Measurements from ENCODE around the gene BUB1B.

Gene BUB1B

DNA sequence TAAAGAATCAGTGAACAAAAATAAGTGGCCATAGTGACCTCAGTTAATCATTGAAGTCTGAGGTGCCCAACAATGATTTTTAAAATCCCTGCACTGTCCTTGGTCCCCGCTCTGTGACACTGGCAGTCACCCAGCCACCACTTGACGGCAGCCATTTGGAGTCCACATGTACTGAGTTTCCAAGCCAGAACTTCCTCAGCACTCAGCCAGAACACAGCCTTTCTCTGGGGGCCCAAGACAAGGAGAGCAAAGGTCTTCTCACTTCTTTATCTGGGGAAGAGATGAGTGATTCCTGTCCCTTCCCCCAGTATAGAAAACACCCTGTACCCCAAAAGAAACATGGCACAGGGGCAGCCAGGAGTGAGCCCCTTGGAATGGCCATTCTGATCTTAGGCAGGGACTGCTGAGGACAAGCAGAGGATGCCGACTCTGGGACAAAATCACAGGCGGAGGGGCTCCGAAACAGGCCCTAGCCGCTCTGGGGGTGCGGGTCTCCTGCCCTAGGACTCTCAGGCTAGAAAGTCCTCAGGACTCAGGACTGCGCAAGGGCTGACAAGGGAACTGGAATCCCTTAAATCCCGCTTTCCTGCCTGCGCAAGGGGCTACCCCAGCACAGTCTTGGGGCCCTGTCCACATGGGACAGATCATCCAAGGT, 90.7 kb downstream of the BUB1B start:
- no peaks in the 10 kb centered on the region for H3K36me3 ChIP-seq (ENCODE audit: insufficient read depth)
- H3K79me2 ChIP-seq (ENCODE audit: insufficient read depth, low read depth), result no peaks in the 10 kb centered on the region
- H3K27me3 ChIP-seq (ENCODE audit: insufficient read depth, low read depth), result no peaks in the 10 kb centered on the region; the same call in none of the 2 replicates
- no peak for TF ChIP-seq CTCF (conservative IDR thresholded peaks at IDR 0.05; ENCODE audit: low read depth, low read length)
- no peak overlapping the region for H3K4me2 ChIP-seq
- no peak overlapping the region for H3K27ac ChIP-seq
- no peaks in the 10 kb centered on the region for H4K20me1 ChIP-seq (ENCODE audit: insufficient read depth)
- H3K4me3 ChIP-seq (IDR thresholded peaks at IDR 0.05; ENCODE audit: insufficient read depth, low read depth, low read length), result no peak overlapping the region
- no peak overlapping the region for H2AFZ ChIP-seq (ENCODE audit: low read depth)
- H3K9ac ChIP-seq, result no peak overlapping the region
- H3K4me1 ChIP-seq (ENCODE audit: low read depth, poor library complexity, severe bottlenecking), result no peaks in the 10 kb centered on the region

DNA sequence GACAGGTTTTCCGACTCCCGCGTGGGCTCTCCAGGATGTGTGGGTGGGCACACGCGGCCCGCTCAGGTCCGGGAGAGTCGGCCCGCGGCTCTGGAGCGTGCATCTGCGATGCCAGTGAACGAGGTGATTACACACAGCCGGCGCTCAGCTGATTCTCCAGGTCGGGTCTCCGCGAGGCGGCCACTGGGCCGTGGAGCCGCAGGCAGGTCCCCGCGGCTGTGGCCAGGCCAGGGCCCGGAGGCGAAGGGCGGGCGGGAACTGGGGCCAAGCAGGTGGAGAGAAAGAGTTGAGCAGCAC, 91.2 kb downstream of the BUB1B start:
- Histone ChIP-seq H3K79me2 (ENCODE audit: insufficient read depth, low read depth) (no peaks in the 10 kb centered on the region), H3K36me3 (ENCODE audit: insufficient read depth) (no peaks in the 10 kb centered on the region), H3K27me3 (ENCODE audit: insufficient read depth, low read depth) (no peaks in the 10 kb centered on the region; the same call in none of the 2 replicates), H3K27ac (no peak overlapping the region), H4K20me1 (ENCODE audit: insufficient read depth) (no peaks in the 10 kb centered on the region), H2AFZ (ENCODE audit: low read depth) (no peak overlapping the region), H3K4me2 (no peak overlapping the region), H3K9ac (no peak overlapping the region), H3K4me3 (IDR thresholded peaks at IDR 0.05; ENCODE audit: insufficient read depth, low read depth, low read length) (no peak overlapping the region), H3K4me1 (ENCODE audit: low read depth, poor library complexity, severe bottlenecking) (no peaks in the 10 kb centered on the region)
- TF ChIP-seq CTCF (conservative IDR thresholded peaks at IDR 0.05; ENCODE audit: low read depth, low read length), result no peak

DNA sequence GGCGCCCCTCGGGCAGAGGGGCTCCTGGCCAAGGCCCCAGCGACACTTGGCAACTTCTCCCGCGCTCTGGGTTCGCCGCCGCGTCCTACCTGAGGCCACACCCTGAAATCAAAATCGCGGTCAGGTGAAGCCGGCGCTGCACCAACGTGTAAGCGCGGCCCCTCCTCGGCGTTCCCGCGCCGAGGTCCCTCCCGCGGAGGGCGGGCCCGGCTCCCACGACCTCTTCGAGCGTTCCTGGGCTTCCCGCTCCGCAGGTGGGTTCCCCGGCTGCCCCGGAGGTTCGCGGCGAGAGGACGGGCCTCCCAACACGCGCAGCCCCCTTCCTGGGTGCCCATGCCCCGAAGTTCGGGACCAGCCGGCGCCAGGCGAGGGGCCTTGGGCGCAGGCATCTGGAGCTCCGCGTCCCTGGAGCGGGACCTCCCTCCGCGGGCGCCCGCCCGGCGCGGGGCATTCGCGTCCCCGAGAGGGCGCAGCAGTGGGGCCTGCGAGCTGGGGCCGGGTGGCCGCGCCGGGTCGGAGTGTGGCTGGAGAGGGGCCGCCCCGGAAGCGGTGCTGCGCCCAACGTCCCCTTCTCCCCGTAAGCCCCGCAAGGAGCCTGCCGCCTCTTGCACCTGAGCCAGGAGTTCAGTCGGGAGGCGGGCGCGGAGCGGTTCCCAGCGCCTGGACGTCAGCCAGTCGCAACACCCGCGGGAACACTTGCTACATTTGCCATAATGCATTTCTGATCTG, 91.7 kb downstream of the BUB1B start:
- Histone ChIP-seq H3K4me3 (IDR thresholded peaks at IDR 0.05; ENCODE audit: insufficient read depth, low read depth, low read length) (no peak overlapping the region), H3K4me2 (no peak overlapping the region), H2AFZ (ENCODE audit: low read depth) (no peak overlapping the region), H3K4me1 (ENCODE audit: low read depth, poor library complexity, severe bottlenecking) (no peaks in the 10 kb centered on the region), H3K27ac (no peak overlapping the region), H4K20me1 (ENCODE audit: insufficient read depth) (no peaks in the 10 kb centered on the region), H3K79me2 (ENCODE audit: insufficient read depth, low read depth) (no peaks in the 10 kb centered on the region), H3K36me3 (ENCODE audit: insufficient read depth) (no peaks in the 10 kb centered on the region), H3K9ac (no peak overlapping the region), H3K27me3 (ENCODE audit: insufficient read depth, low read depth) (no peaks in the 10 kb centered on the region; the same call in none of the 2 replicates)
- TF ChIP-seq CTCF (conservative IDR thresholded peaks at IDR 0.05; ENCODE audit: low read depth, low read length), result no peak

DNA sequence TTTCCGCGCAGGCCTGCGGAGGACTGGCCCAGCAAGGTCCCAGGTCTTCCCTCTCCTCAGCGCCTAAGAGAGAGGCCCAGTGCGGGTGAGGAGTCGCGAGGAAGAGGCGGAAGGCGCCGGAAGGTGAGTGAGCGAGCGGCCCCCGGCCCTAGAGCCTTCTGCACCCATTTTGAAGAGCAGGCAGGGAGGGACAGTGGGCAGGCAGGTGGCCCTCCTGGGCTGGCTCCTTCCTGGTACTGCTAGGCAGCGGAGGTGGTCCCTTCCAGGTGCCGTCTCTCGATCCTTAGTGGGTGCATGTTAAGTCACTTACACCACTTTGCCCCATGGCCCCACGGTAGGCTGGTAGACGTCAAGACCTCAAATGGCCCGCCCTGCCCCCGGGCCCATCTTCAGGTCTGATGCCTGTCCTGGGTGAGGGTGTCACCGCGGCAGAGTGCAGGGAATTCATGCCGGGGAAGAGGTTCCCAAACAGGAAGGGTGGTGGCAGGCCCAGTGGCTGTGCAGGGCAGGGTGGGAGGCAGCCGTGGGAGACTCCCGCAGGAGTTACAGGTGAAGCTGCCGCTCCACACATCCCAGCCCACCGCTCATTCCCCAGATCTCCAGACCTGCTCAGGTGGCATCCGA, 92.4 kb downstream of the BUB1B start:
- Histone ChIP-seq H4K20me1 (ENCODE audit: insufficient read depth) (no peaks in the 10 kb centered on the region), H3K27ac (no peak overlapping the region), H3K9ac (no peak overlapping the region), H3K4me1 (ENCODE audit: low read depth, poor library complexity, severe bottlenecking) (no peaks in the 10 kb centered on the region), H3K4me2 (no peak overlapping the region), H3K4me3 (IDR thresholded peaks at IDR 0.05; ENCODE audit: insufficient read depth, low read depth, low read length) (no peak overlapping the region), H3K27me3 (ENCODE audit: insufficient read depth, low read depth) (no peaks in the 10 kb centered on the region; the same call in none of the 2 replicates), H3K79me2 (ENCODE audit: insufficient read depth, low read depth) (no peaks in the 10 kb centered on the region), H3K36me3 (ENCODE audit: insufficient read depth) (no peaks in the 10 kb centered on the region), H2AFZ (ENCODE audit: low read depth) (no peak overlapping the region)
- TF ChIP-seq CTCF (conservative IDR thresholded peaks at IDR 0.05; ENCODE audit: low read depth, low read length), result no peak

Measured in KMS-11 (cell line).